Measurements from ENCODE around the gene VAV2. TPM values are rescaled to one million over a fixed set of nuclear protein-coding genes. Genes with fewer than 3 reads are reported as not detected.

VAV2 gene
- total RNA-seq, 1 experiment from 2014 or later: 4.4 TPM

DNA sequence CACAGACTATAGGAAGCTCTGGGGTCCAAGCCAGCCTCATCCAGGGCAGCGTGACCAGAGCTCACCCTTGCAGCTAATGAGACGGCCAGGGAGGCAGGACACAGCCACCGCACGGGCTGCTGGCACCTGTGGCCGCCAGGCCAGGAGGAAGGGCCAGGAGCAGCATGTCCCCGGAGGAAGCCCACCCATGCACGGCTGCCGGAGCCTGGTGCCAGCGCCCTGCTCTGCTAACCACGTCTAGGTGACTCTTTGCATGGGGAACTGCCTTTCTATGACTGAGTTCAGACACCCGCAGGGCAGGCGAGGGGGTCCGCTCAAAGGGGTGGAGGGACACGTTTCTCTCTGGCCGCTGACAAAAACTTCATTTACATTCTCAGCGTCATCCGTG lies 185.5 kb downstream of the VAV2 start:
- in situ Hi-C loops (cut with HindIII; ENCODE audit: low pct_unique_long_range_greater_than_20kb, low sequenced_read_pairs): no loop called here
- DNase-seq (ENCODE audit: low read depth, low spot score): no peak

DNA sequence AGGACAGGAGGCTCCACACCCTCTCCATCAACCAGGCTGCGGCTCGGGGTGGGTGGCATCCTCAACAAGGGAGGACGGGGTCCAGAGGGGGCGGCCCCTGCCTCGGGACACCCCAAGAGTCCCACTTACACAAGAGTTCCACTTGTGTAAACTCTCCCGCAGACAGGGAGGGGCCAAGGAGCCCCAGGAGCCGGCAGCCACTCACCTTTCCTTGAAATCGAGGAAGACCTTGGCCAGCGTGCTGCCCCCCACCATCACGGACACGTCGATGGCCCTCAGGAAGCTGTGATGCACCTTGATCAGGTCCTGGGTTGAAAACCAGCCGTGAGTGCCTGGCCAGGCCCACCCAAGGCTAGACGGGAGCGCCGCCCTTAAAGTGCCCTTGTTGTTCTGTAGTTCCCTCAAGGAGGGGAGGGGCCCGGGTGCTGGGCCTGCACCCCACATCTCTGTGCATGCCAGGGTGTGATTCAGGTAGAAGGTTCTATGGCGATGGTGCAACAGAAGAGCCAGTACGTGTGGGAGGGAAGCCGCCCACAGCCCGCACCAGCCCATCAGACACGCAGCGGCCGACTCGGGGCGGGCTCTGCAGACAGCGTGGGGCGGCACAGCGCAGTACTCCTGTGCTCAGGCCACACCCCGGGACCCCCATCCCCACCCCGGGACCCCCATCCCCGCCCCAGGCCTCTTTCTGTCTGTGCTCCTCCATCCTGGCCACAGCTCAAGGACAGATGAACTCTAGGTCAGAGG lies 186.1 kb downstream of the VAV2 start:
- in situ Hi-C loops (cut with HindIII; ENCODE audit: low pct_unique_long_range_greater_than_20kb, low sequenced_read_pairs): no loop called here
- no peak for DNase-seq (ENCODE audit: low read depth, low spot score)

DNA sequence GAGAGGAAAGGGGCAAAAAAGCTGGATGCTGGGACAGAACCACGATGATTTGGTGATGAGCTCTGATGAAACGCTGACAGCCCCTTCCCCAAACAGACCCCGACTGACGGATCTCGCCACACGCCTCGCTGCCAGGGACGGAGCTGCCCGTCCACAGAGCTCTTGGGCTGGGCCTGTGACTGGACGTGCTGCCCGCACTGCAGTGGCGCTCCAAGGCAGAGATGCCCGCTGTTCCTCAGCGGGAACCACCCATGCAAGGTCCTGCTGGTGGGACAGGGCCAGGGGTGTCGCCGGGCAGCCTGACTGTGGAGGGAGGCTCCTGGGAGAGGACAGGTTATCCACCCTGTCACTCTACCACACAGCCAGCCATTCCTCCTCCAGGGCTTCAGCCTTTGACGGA lies 187.9 kb downstream of the VAV2 start:
- in situ Hi-C loops (cut with HindIII; ENCODE audit: low pct_unique_long_range_greater_than_20kb, low sequenced_read_pairs): no loop called here
- no peak for DNase-seq (ENCODE audit: low read depth, low spot score)

DNA sequence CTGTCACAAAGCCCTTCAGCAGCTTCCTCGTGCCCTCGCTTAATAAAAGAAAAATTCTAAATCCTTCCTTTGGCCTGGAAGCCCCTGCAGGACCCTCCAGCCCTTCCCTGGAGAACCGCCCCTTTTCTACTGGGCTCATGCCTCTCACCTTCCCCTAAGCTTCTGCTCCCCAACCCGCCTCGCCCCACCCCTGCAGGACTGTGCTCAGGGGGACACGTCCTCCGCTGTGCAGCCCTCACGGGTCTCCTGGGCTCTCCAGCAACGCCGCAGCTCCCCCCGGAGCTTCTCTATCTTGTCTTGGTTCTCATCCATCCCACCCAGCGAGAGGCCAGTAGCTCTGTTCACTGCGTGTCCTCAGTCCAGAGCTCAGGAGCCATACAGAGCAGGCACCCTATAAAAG lies 188.4 kb downstream of the VAV2 start:
- DNase-seq (ENCODE audit: low read depth, low spot score): no peak
- in situ Hi-C loops (cut with HindIII; ENCODE audit: low pct_unique_long_range_greater_than_20kb, low sequenced_read_pairs): no loop called here

DNA sequence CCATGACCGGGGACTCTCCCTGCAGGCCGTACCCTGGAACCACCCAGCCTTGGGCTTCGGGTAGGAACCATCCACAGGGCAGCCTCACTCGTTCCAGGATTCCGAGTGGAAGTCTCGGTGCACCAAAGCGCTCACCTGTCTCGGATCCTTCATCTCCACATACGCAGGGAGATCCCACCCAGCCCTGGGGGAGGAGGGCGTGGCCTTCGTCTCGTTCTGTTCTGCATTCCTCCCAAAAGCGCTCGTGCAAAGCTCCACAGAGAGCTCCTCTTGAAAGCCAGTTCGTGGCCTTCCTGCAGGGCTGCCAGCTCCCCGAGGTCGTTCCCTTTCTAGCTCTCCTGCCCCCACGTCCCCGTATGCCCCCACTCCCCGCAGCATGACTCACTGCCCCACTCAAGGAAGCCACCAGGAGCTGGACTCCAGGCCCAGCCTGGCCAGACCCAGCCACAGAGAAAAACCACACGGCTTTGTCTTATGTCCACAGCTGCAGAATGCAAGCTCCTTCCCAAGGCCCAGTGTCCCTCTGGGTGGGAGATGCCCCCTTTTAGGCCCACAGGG lies 189.0 kb downstream of the VAV2 start:
- in situ Hi-C loops (cut with HindIII; ENCODE audit: low pct_unique_long_range_greater_than_20kb, low sequenced_read_pairs): no loop called here
- DNase-seq (ENCODE audit: low read depth, low spot score): no peak

DNA sequence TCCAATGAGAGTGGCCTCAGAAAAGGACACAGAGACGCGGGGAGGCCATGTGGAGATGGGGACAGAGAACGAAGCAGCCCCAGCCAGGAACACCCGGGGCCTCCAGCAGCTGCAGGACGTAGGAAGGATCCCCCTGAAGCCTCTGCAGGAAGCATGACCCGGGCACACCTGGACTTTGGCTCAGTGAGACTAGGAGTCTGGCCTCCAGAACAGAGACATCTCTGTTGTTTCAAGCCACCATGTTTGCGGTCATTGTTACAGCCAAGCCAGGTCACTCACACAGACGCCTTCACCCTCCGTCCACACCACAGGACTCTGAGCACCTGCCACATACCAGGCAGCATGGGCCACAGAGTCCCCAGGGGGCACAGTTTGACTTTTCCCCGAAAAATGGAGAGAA lies 190.4 kb downstream of the VAV2 start:
- in situ Hi-C loops (cut with HindIII; ENCODE audit: low pct_unique_long_range_greater_than_20kb, low sequenced_read_pairs): no loop called here
- DNase-seq (ENCODE audit: low read depth, low spot score): no peak

DNA sequence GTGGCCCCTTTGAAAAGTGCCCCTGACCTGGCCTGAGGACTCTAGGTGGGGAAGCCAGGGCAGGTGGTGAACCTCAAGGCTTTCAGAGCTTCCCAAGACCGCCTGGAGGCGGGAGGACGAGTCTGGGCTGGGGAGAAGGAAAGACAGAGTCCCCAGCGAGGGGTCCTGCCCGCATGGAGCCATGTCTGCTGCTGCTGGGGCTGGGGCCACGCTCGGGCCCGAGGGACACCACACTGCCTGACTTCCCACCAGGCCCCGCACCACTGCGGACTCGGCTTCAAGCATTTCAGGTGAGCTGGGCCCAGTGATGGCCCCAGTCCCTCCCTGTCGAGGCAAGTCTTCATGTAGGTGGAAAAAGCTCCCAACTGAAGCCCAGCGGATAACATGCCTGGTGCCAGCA lies 191.9 kb downstream of the VAV2 start:
- in situ Hi-C loops (cut with HindIII; ENCODE audit: low pct_unique_long_range_greater_than_20kb, low sequenced_read_pairs): no loop called here
- no peak for DNase-seq (ENCODE audit: low read depth, low spot score)

DNA sequence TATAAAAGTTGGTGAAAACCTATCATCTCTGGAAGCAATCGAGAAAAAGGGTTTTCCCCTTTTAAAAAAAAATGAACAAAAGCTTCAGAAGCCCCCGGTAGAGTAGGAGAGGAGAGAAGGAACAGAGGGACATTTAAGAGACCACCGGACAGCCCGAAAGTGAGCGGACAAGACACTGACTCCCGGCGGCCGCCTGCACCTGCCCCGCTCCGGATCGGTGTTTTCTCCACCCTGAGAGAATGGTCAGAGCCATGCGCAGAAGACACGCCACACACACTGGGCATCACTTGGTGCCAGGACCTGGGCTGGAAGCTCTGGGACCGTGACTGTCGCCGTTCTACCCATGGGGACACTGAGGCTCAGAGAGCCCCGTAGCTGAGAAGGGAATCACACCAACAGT lies 192.4 kb downstream of the VAV2 start:
- in situ Hi-C loops (cut with HindIII; ENCODE audit: low pct_unique_long_range_greater_than_20kb, low sequenced_read_pairs): loop anchor here (25.0 kb wide), 1 partner anchor 213 kb away; no protein-coding TSS in a partner anchor
- DNase-seq (ENCODE audit: low read depth, low spot score): no peak

DNA sequence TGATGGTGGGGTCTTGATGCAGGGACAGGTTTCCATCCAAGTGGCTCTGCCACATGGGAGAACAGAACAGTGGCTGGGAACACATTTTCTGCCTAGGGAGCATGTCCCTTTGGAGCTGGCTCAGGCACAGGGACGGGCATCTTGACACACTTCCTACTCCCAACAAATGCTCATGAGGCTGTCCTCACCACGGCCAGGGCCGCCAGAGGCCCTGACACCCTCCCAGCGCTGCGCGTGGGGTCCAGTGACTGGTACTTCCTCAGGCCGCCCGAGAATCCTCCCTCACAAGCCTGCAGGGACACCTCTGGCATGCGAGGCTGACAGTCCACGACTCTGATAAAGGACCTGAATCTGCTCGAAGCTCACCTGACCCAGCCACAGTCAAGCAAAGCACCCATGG lies 193.0 kb downstream of the VAV2 start:
- in situ Hi-C loops (cut with HindIII; ENCODE audit: low pct_unique_long_range_greater_than_20kb, low sequenced_read_pairs): loop anchor here (25.0 kb wide), 1 partner anchor 213 kb away; no protein-coding TSS in a partner anchor
- DNase-seq (ENCODE audit: low read depth, low spot score): no peak

DNA sequence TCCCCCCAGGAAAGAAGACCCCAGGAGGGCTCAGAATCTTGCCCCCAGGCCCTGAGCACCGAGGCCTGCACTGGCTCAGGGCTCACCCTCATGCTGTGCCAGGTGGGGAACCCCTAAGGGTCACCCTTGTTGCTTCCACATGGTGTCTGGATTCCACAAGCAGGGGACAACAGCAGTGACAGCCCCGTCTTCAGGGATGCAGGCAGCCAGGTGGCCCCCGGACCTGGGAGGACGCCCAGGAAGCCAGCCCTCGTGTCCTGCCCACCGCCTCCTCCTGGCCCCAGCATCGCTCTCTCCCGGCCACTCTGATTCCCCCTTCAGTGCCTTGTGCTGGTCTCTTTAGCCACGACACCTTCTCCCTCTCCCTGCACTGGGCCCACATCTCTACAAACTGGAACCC lies 194.0 kb downstream of the VAV2 start:
- in situ Hi-C loops (cut with HindIII; ENCODE audit: low pct_unique_long_range_greater_than_20kb, low sequenced_read_pairs): loop anchor here (25.0 kb wide), 1 partner anchor 214 kb away; no protein-coding TSS in a partner anchor
- no peak for DNase-seq (ENCODE audit: low read depth, low spot score)

DNA sequence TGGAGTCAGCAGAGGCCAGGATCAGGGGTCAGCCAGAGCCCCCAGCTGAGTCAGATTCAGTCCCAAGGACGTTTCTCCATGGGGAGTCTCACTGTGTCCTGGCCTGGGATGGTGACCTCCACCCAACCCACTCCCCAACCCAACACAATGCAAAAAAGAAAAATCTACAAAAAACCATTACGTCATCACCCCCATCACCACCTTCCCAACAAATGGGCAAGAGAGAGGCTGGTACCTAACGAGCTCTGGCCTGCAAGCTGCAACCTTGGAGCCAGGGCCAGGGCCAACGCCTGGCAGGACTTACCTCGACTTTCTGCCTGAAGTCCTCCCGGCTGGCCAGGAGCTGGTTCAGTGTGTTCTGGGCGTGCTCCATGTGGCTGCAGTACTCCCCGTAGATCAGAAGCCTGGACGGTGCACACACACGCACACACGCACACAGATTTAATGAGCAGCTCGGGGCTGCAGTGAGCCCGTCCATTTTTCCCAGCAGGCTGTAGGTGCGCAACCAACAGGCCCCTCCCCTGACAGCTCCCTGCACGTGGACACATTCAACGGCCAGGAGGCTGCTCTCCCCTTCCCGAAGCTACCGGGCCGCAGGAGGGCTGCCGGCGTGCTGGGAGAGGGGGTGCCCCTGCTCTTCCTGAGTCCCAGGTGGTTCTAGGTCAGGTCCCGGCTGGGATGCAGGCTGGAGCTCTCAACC lies 194.6 kb downstream of the VAV2 start:
- in situ Hi-C loops (cut with HindIII; ENCODE audit: low pct_unique_long_range_greater_than_20kb, low sequenced_read_pairs): loop anchor here (25.0 kb wide), 1 partner anchor 215 kb away; no protein-coding TSS in a partner anchor
- DNase-seq (ENCODE audit: low read depth, low spot score): no peak

DNA sequence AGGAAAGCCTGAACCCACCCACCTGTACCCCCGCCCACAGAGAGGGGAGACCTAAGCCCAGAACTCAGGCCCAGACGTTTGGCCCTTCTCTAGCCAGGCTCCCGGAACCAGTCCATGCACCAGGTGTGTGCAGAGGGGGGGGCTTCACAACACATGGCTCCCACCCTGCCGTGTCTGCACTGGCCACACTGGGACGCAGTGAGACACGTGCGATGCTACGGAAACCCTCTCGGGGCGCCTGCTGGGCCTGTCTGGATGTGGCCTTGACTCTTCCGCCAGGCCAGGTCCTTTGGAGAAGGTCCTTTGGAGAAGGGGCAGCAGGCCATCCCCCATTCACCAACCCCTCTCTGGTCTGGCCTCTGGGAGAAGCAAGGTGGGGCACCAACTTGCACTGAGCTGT lies 195.6 kb downstream of the VAV2 start:
- in situ Hi-C loops (cut with HindIII; ENCODE audit: low pct_unique_long_range_greater_than_20kb, low sequenced_read_pairs): loop anchor here (25.0 kb wide), 1 partner anchor 216 kb away; no protein-coding TSS in a partner anchor
- no peak for DNase-seq (ENCODE audit: low read depth, low spot score)

DNA sequence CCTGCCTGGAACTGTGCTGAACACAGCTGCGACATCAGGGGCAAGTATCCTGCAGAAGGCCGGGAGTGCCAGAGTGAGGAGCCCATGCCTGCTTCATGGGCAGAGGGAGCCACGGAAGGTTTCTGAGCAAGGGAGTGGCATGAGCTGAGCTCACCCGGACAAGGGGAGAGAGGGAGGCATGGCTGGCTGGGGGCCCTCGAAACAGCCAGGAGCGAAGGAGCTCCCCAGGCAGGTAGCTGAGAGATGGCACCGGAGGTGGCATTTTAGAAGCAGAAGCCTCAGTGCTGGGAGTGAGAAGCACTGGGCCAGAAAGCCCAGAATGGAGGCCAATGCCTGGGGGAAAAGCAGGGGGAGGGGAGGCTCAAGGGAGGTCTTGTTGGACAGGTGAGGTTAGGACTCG lies 197.1 kb downstream of the VAV2 start:
- no peak for DNase-seq (ENCODE audit: low read depth, low spot score)
- in situ Hi-C loops (cut with HindIII; ENCODE audit: low pct_unique_long_range_greater_than_20kb, low sequenced_read_pairs): loop anchor here (25.0 kb wide), 1 partner anchor 217 kb away; no protein-coding TSS in a partner anchor

DNA sequence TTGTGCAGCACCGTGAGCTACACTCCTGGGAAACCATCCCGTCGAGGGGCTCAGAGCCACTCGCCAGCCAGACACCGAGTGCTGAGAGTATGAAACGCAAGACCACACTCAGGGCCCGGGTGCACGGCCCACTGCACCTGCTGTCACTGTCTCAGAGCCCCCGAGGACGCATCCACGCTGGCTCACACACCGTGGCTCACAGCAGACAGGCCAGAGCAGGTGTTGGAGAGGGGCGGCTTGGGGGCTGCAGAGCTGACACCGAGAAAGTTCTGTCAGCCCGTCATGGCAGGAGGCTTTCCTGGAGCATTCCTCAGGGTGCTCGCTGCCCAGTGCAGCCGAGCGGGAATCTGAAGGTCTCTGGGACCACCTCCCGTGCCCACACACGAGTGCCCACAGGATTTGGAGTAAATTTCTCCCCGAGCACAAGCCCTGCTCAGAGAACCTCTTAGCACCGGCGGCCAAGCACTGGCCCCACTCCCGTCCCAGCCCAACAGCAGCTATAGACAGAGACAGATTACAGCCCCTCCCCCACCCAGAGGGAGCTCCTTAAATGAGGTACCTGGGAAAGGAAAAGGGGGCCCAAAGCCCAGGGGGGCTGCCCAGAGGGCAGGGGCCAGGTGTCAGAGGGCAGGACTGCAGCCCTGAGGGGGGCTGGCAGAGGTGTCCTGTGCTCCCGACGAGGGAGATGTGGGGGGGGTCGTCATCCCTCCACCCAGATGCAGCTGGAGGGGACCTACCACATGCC lies 197.9 kb downstream of the VAV2 start:
- in situ Hi-C loops (cut with HindIII; ENCODE audit: low pct_unique_long_range_greater_than_20kb, low sequenced_read_pairs): loop anchor here (25.0 kb wide), 1 partner anchor 218 kb away; no protein-coding TSS in a partner anchor
- DNase-seq (ENCODE audit: low read depth, low spot score): no peak

DNA sequence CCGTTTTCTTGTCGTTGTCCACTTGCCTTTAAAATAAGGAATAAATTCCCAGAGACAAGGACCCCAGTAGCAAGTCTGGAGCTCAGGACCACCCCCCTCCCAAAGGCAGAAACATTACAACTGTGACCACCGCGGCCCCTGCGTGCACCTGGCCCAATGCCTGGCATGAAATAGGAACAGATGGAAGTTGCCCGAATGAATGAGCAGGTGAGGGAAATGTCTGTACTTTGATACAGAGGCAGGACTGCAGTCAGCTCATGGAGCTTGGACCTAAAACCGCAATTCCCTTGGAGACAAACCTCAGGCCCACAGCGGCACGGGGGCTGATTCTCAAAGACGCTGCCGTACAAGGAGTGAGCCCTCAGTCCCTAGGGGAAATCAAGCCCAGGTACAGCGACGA lies 198.7 kb downstream of the VAV2 start:
- in situ Hi-C loops (cut with HindIII; ENCODE audit: low pct_unique_long_range_greater_than_20kb, low sequenced_read_pairs): loop anchor here (25.0 kb wide), 1 partner anchor 219 kb away; no protein-coding TSS in a partner anchor
- DNase-seq (ENCODE audit: low read depth, low spot score): no peak

DNA sequence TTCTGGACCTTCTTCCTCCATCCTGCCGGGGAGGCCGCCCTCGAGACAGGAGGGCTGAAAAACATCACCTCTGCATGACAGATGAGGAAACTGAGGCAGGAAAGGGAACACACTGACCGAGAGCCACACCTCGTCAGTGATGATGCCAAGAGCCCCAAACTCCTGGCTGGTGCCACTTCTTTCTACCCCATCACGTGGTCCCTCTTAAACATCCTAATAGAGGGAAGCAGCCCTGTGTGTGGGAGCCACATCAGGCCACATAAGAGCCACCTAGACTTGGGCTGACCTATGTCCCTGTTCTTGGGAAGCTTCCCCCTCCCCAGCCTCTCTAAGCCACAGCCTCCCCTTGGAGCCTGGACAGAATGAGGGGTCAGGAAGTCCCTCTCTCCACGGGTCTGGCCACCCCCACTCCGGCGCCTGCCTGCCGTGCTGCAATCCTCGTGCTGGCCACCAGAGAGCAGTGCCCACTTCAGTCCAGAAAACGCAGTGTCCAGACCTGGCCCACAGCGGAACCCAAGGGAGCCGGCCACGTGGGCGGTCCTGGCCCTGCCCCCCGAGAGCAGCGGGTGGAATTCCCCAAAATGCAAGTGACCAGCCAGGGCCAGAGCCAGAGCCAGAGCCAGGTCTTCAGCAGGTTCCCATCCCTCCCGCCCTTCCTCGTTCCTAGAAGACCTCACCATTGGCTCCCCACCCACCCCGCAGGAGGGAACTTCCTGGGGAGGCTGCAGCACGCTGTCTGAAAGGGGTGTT lies 199.2 kb downstream of the VAV2 start:
- in situ Hi-C loops (cut with HindIII; ENCODE audit: low pct_unique_long_range_greater_than_20kb, low sequenced_read_pairs): loop anchor here (25.0 kb wide), 1 partner anchor 219 kb away; no protein-coding TSS in a partner anchor

More for the DNA sequence above, 199.2 kb downstream of the VAV2 start:
- peak; percentile 71 for DNase-seq (ENCODE audit: low read depth, low spot score)

All from SK-MEL-5 (cell line).